Neutrophil (primary cell): ENCODE measurements around the gene MON1A.

Source experiments
- H3K27ac ChIP-seq: fragments of 200-600 bp; sonication (generic); 2 replicates; pipeline ENCODE4 v1.5.1; 2016; ENCODE audit warnings: mild to moderate bottlenecking, moderate library complexity
- H3K27me3 ChIP-seq: fragments of 200-600 bp; sonication (generic); 2 replicates; pipeline ENCODE4 v1.6.0; 2016; ENCODE audit warnings: mild to moderate bottlenecking
- H3K36me3 ChIP-seq: fragments of 200-600 bp; sonication (generic); 2 replicates; pipeline ENCODE4 v1.5.1; 2017
- H3K4me1 ChIP-seq, 2 experiments: fragments of 200-600 bp in 1 of 2; sonication (generic) in 1 of 2; 1 replicate in 1 of 2; 2 replicates in 1 of 2; pipeline versions ENCODE4 v1.5.1 to v1.6.1; 2013 to 2016; ENCODE audit warnings: low read depth in 1 of 2, low read length in 1 of 2, mild to moderate bottlenecking in 1 of 2, moderate library complexity in 1 of 2; ENCODE audit not compliant: control insufficient read depth in 1 of 2, insufficient read depth in 1 of 2
- H3K4me3 ChIP-seq, 2 experiments: fragments of 200-600 bp in 1 of 2; sonication (generic) in 1 of 2; 1 replicate in 1 of 2; 2 replicates in 1 of 2; pipeline ENCODE4 v1.5.1; 2013 to 2016; ENCODE audit warnings: low read depth in 1 of 2, low read length in 1 of 2, mild to moderate bottlenecking in 1 of 2, moderate library complexity in 1 of 2
- H3K9me3 ChIP-seq: fragments of 200-600 bp; sonication (generic); 2 replicates; pipeline ENCODE4 v1.5.1; 2016
- CTCF ChIP-seq: fragments of 200-600 bp; sonication (generic); IDR thresholded peaks from 2 replicates; pipeline ENCODE4 v1.5.1; 2016; ENCODE audit warnings: antibody characterized with exemption

The MON1A gene

GRCh38 chr3:49929291-49930167 lies at the start of gene MON1A:
TSS of gene MON1A (minus strand) at chr3:49929811. CDS start at chr3:49913346, 16,465 bp downstream.
- H3K27ac ChIP-seq = peak within 1 kb of the TSS; percentile 91
- H3K27me3 ChIP-seq = no peaks in the 10 kb centered on the region
- H3K4me1 ChIP-seq = peaks cover 51 to 52% of the 10 kb centered on the region in 2 experiments
- H3K4me3 ChIP-seq = peak within 1 kb of the TSS; percentile 87 to 95
- no peaks in the 10 kb centered on the region for H3K9me3 ChIP-seq
- H3K36me3 ChIP-seq = no peaks in the 10 kb centered on the region
- TF ChIP-seq CTCF = peak; percentile 70

- Histone ChIP-seq H3K27me3 (no peaks in the 10 kb centered on the region), H3K4me3 (no peak overlapping the region), H3K4me1 (no peaks in the 10 kb centered on the region), H3K36me3 (peaks cover 70% of the 10 kb centered on the region), H3K9me3 (no peaks in the 10 kb centered on the region), H3K27ac (no peak overlapping the region)
- no peak for TF ChIP-seq CTCF
Observed at GRCh38 chr3:49976942-49977341, 47.3 kb upstream of the MON1A start.

GRCh38 chr3:49972656-49973055 lies 43.0 kb upstream of the MON1A start:
- no peaks in the 10 kb centered on the region for H3K9me3 ChIP-seq
- H3K36me3 ChIP-seq = peaks cover 51% of the 10 kb centered on the region
- H3K4me3 ChIP-seq = no peak overlapping the region
- H3K27ac ChIP-seq = no peak overlapping the region
- no peaks in the 10 kb centered on the region for H3K27me3 ChIP-seq
- H3K4me1 ChIP-seq = no peaks in the 10 kb centered on the region
- no peak for TF ChIP-seq CTCF

GRCh38 chr3:49968346-49968745 lies 38.7 kb upstream of the MON1A start:
- Histone ChIP-seq H3K4me1 (no peaks in the 10 kb centered on the region), H3K4me3 (no peak overlapping the region), H3K27me3 (no peaks in the 10 kb centered on the region), H3K36me3 (peaks cover 38% of the 10 kb centered on the region), H3K9me3 (no peaks in the 10 kb centered on the region), H3K27ac (no peak overlapping the region)
- TF ChIP-seq CTCF = no peak

GRCh38 chr3:49967291-49967690 lies 37.7 kb upstream of the MON1A start:
- H3K27ac ChIP-seq = no peak overlapping the region
- no peak for TF ChIP-seq CTCF
- no peaks in the 10 kb centered on the region for H3K4me1 ChIP-seq
- H3K36me3 ChIP-seq = peaks cover 34% of the 10 kb centered on the region
- no peaks in the 10 kb centered on the region for H3K27me3 ChIP-seq
- H3K4me3 ChIP-seq = no peak overlapping the region
- no peaks in the 10 kb centered on the region for H3K9me3 ChIP-seq
